Measurements from ENCODE around the gene DCC.

DNA sequence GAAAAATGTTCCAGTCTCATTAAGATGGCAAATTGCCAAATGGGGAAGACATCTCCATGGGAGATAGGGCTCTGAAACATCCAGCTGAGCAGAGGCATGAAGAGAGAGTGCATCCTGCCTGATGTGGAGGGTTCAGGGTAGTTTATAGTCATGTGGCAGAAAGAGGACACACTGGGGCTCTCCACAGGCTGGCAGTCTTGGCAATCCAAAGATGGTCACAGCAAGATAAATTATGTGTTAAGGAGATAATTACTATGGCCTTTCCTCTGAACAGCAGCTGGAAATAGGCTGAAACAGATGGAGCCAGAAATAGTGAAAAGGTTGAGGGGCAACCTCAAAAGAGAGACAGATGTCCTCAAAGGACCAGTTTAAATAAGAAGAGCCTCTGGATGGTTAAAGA lies 97.2 kb downstream of the DCC start:
- TF ChIP-seq EZH2 (IDR thresholded peaks at IDR 0.05; ENCODE audit: insufficient read depth, poor library complexity, severe bottlenecking) = no peak
- TF ChIP-seq EZH2phosphoT487 (IDR thresholded peaks at IDR 0.05; ENCODE audit: insufficient read depth, low read depth) = no peak
